Erythroblast (primary cell): ENCODE data around the gene TEX19.
"Not testable (repeated sequence)": the region's sequence is repeated elsewhere in the genome, so short reads cannot be mapped to it uniquely, and the experiment has no call there.

Source experiments
- DNase-seq, 2 experiments: peaks; one replicate each; lab custom pipeline; 2025; lab: John Stamatoyannopoulos, UW
- GATA1 ChIP-seq: IDR thresholded peaks from 2 replicates; pipeline ENCODE4 v1.6.1; 2011; ENCODE audit warnings: low read depth, mild to moderate bottlenecking, control low read depth, low read length, moderate library complexity
- POLR2A ChIP-seq: IDR thresholded peaks from 2 replicates; pipeline ENCODE4 v1.6.1; 2011; ENCODE audit warnings: mild to moderate bottlenecking, low read length

The TEX19 gene

GRCh38 chr17:82351713-82352488 is 7.1 kb upstream of the TEX19 start:
- DNase-seq: peak; percentile 85 to 92
- no peak for TF ChIP-seq POLR2A
- no peak for TF ChIP-seq GATA1

GRCh38 chr17:82353484-82353883 is 5.6 kb upstream of the TEX19 start:
- no peak for DNase-seq
- TF ChIP-seq GATA1: no peak
- no peak for TF ChIP-seq POLR2A

GRCh38 chr17:82354804-82355308 is 4.2 kb upstream of the TEX19 start:
- no peak for DNase-seq
- TF ChIP-seq GATA1 (no peak), POLR2A (no peak)

- no peak for DNase-seq
- no peak for TF ChIP-seq POLR2A
- no peak for TF ChIP-seq GATA1
Observed at GRCh38 chr17:82355770-82356427, 3.1 kb upstream of the TEX19 start.

GRCh38 chr17:82356845-82357355 is 2.1 kb upstream of the TEX19 start:
- TF ChIP-seq GATA1 (no peak), POLR2A (no peak)
- no peak for DNase-seq

- TF ChIP-seq GATA1 (no peak), POLR2A (no peak)
- DNase-seq: no peak
Observed at GRCh38 chr17:82357394-82357793, 1.7 kb upstream of the TEX19 start.

- not testable (repeated sequence) for DNase-seq
Observed at GRCh38 chr17:82359451-82360074, 516 bp downstream of the TEX19 start.

GRCh38 chr17:82361885-82362633 is 3.0 kb downstream of the TEX19 start:
- TF ChIP-seq POLR2A (no peak), GATA1 (no peak)
- no peak for DNase-seq

GRCh38 chr17:82365606-82366295 is 6.7 kb downstream of the TEX19 start:
- TF ChIP-seq POLR2A: no peak
- TF ChIP-seq GATA1: no peak
- no peak for DNase-seq

- TF ChIP-seq GATA1 (no peak), POLR2A (no peak)
- no peak for DNase-seq
Observed at GRCh38 chr17:82366749-82367148, 7.7 kb downstream of the TEX19 start.

GRCh38 chr17:82367724-82368524 is 8.9 kb downstream of the TEX19 start:
- TF ChIP-seq GATA1 (no peak), POLR2A (no peak)
- peak in 1 of 2 experiments; percentile 18 for DNase-seq

GRCh38 chr17:82369211-82369610 is 10.2 kb downstream of the TEX19 start:
- no peak for TF ChIP-seq GATA1
- no peak for TF ChIP-seq POLR2A
- no peak for DNase-seq
